Measurements from ENCODE around the gene KLHDC10. TPM values are rescaled to one million over a fixed set of nuclear protein-coding genes. Genes with fewer than 3 reads are reported as not detected.

The KLHDC10 gene
- 13.4 and 16.7 TPM in 2 replicates for total RNA-seq

GRCh38 chr7:130069978-130070860 lies at the start of gene KLHDC10:
TSS of gene KLHDC10 (plus strand) at chr7:130070534. CDS start at chr7:130070644, 110 bp downstream.

Other genes with a start within 250 kb of the KLHDC10 start
- gene UBE2H, start 117.6 kb upstream of the KLHDC10 start, total RNA-seq, result 52.4 and 63.8 TPM in 2 replicates
- gene ZC3HC1, start 19.2 kb upstream of the KLHDC10 start, total RNA-seq, result 12.8 and 18.5 TPM in 2 replicates
- 7.6 and 8.5 TPM in 2 replicates for gene TMEM209, start 134.9 kb downstream of the KLHDC10 start, total RNA-seq
- gene SSMEM1, start 137.3 kb downstream of the KLHDC10 start, total RNA-seq, result not detected in 2 replicates
- not detected in 2 replicates for gene CPA2, start 196.3 kb downstream of the KLHDC10 start, total RNA-seq
- gene CPA4, start 222.6 kb downstream of the KLHDC10 start, total RNA-seq, result 56.7 and 90.1 TPM in 2 replicates